Neural cell (in vitro differentiated cells): Measurements from ENCODE around the gene IGFBP2. TPM values are rescaled to one million over a fixed set of nuclear protein-coding genes. Genes with fewer than 3 reads are reported as not detected.

Source experiments
- H2AFZ ChIP-seq: fragments of 200-600, 300-800 bp; sonication (generic), shearing (Covaris generic); 2 replicates; pipeline ENCODE4 v1.6.0; 2014; ENCODE audit warnings: low read depth, mild to moderate bottlenecking, antibody characterized with exemption, low read length, moderate library complexity
- H3F3A ChIP-seq: fragments of 200-600 bp; shearing (Covaris generic); 2 replicates; pipeline ENCODE4 v1.6.1; 2016; ENCODE audit warnings: mild to moderate bottlenecking, moderate library complexity, mixed read lengths, antibody characterized with exemption, low read length; ENCODE audit not compliant: insufficient read depth, poor library complexity, severe bottlenecking
- H3K27ac ChIP-seq: fragments of 200-600, 300-800 bp; sonication (generic), shearing (Covaris generic); 2 replicates; pipeline ENCODE4 v1.5.1; 2014; ENCODE audit warnings: mild to moderate bottlenecking, low read length, moderate library complexity
- H3K27me3 ChIP-seq: fragments of 300-800, 200-600 bp; sonication (generic), shearing (Covaris generic); 2 replicates; pipeline ENCODE4 v1.6.0; 2014; ENCODE audit warnings: mild to moderate bottlenecking, low read depth, low read length, moderate library complexity; ENCODE audit not compliant: insufficient read depth
- H3K36me3 ChIP-seq: fragments of 300-800, 200-600 bp; sonication (generic), shearing (Covaris generic); 2 replicates; pipeline ENCODE4 v1.5.1; 2014; ENCODE audit warnings: mild to moderate bottlenecking, antibody characterized with exemption, low read length, moderate library complexity; ENCODE audit not compliant: insufficient read depth
- H3K4me2 ChIP-seq: fragments of 300-800, 200-600 bp; sonication (generic), shearing (Covaris generic); 2 replicates; pipeline ENCODE4 v1.6.0; 2014; ENCODE audit warnings: mild to moderate bottlenecking, low read length
- H3K4me3 ChIP-seq: fragments of 300-800, 200-600 bp; sonication (generic), shearing (Covaris generic); 2 replicates; pipeline ENCODE4 v1.5.1; 2014; ENCODE audit warnings: mild to moderate bottlenecking, low read length, moderate library complexity
- H3K79me2 ChIP-seq: fragments of 200-600 bp; shearing (Covaris generic); replicated peaks from 2 replicates; pipeline ENCODE4 v1.6.0; 2014; ENCODE audit warnings: mild to moderate bottlenecking, low read length, moderate library complexity; ENCODE audit not compliant: insufficient read depth
- H3K9ac ChIP-seq: fragments of 300-800, 200-600 bp; sonication (generic), shearing (Covaris generic); 2 replicates; pipeline ENCODE4 v1.6.1; 2016; ENCODE audit warnings: mild to moderate bottlenecking, low read length, mixed read lengths
- H3K9me2 ChIP-seq: fragments of 200-600 bp; shearing (Covaris generic); 2 replicates; pipeline ENCODE4 v1.6.1; 2016; ENCODE audit warnings: mild to moderate bottlenecking, low read length, mixed read lengths; ENCODE audit not compliant: insufficient read depth
- H3K9me3 ChIP-seq: fragments of 200-600, 300-800 bp; sonication (generic), shearing (Covaris generic); 2 replicates; pipeline ENCODE4 v1.6.1; 2016; ENCODE audit warnings: mild to moderate bottlenecking, mixed run types, low read length, moderate library complexity, mixed read lengths
- H4K20me1 ChIP-seq: fragments of 200-600 bp; shearing (Covaris generic); 2 replicates; pipeline ENCODE4 v1.6.1; 2016; ENCODE audit warnings: mild to moderate bottlenecking, mixed run types; ENCODE audit not compliant: insufficient read depth
- CTCF ChIP-seq: fragments of 450-650 bp; IDR thresholded peaks from 2 replicates; pipeline ENCODE4 v1.5.1; 2014; ENCODE audit warnings: antibody characterized with exemption, mild to moderate bottlenecking, moderate library complexity; ENCODE audit not compliant: poor library complexity, severe bottlenecking
- EP300 ChIP-seq: fragments of 450-650 bp; conservative IDR thresholded peaks from 2 replicates; pipeline ENCODE4 v1.6.1; 2014; ENCODE audit warnings: antibody characterized with exemption, mild to moderate bottlenecking, moderate library complexity; ENCODE audit not compliant: poor library complexity, severe bottlenecking
- EZH2 ChIP-seq: fragments of 200-600, 300-800 bp; shearing (Covaris generic), sonication (generic); IDR thresholded peaks from 2 replicates; pipeline ENCODE4 v1.6.1; 2014; ENCODE audit warnings: antibody characterized with exemption, low read length, borderline replicate concordance, mild to moderate bottlenecking; ENCODE audit not compliant: insufficient read depth, poor library complexity, severe bottlenecking
- MXI1 ChIP-seq: fragments of 450-650 bp; conservative IDR thresholded peaks from 2 replicates; pipeline ENCODE4 v1.6.1; 2014; ENCODE audit warnings: antibody characterized with exemption, mild to moderate bottlenecking; ENCODE audit not compliant: poor library complexity, severe bottlenecking
- POLR2AphosphoS5 ChIP-seq: IDR thresholded peaks from 2 replicates; pipeline ENCODE4 v1.6.1; 2012
- RAD21 ChIP-seq: fragments of 450-650 bp; conservative IDR thresholded peaks from 2 replicates; pipeline ENCODE4 v1.6.1; 2014; ENCODE audit warnings: antibody characterized with exemption, mild to moderate bottlenecking, moderate library complexity
- SMC3 ChIP-seq: fragments of 450-650 bp; conservative IDR thresholded peaks from 2 replicates; pipeline ENCODE4 v1.6.1; 2014; ENCODE audit warnings: antibody characterized with exemption, mild to moderate bottlenecking, moderate library complexity; ENCODE audit not compliant: poor library complexity
- TAF1 ChIP-seq: IDR thresholded peaks from 2 replicates; pipeline ENCODE4 v1.6.1; 2012; ENCODE audit warnings: low read depth
- polyA plus RNA-seq: library from polyadenylated mRNA; depleted of rRNA; stranded (reverse); fragments of >200 nt; gene quantifications from 2 replicates; pipeline ENCODE4 v1.2.3, GENCODE V29; 2014
- TF ChIP-seq, protein P1 (sequence below): IDR thresholded peaks from 2 replicates; pipeline ENCODE4 v1.6.1; 2012; ENCODE audit warnings: borderline replicate concordance

Gene IGFBP2
- polyA plus RNA-seq, 1 donor from 2014 or later = 150 TPM

- no peak overlapping the region for H3K4me2 ChIP-seq
Observed at GRCh38 chr2:216603884-216604245, 29.4 kb upstream of the IGFBP2 start.

GRCh38 chr2:216604458-216604857 is 28.8 kb upstream of the IGFBP2 start:
- H3K9me2 ChIP-seq = no peaks in the 10 kb centered on the region
- H4K20me1 ChIP-seq = no peaks in the 10 kb centered on the region
- H3K4me3 ChIP-seq = no peak overlapping the region
- no peaks in the 10 kb centered on the region for H3K9me3 ChIP-seq
- TF ChIP-seq EP300 (no peak), TAF1 (no peak), EZH2 (no peak), RAD21 (no peak), SMC3 (no peak), POLR2AphosphoS5 (no peak), MXI1 (no peak), CTCF (no peak)
- TF ChIP-seq, protein P1, sequence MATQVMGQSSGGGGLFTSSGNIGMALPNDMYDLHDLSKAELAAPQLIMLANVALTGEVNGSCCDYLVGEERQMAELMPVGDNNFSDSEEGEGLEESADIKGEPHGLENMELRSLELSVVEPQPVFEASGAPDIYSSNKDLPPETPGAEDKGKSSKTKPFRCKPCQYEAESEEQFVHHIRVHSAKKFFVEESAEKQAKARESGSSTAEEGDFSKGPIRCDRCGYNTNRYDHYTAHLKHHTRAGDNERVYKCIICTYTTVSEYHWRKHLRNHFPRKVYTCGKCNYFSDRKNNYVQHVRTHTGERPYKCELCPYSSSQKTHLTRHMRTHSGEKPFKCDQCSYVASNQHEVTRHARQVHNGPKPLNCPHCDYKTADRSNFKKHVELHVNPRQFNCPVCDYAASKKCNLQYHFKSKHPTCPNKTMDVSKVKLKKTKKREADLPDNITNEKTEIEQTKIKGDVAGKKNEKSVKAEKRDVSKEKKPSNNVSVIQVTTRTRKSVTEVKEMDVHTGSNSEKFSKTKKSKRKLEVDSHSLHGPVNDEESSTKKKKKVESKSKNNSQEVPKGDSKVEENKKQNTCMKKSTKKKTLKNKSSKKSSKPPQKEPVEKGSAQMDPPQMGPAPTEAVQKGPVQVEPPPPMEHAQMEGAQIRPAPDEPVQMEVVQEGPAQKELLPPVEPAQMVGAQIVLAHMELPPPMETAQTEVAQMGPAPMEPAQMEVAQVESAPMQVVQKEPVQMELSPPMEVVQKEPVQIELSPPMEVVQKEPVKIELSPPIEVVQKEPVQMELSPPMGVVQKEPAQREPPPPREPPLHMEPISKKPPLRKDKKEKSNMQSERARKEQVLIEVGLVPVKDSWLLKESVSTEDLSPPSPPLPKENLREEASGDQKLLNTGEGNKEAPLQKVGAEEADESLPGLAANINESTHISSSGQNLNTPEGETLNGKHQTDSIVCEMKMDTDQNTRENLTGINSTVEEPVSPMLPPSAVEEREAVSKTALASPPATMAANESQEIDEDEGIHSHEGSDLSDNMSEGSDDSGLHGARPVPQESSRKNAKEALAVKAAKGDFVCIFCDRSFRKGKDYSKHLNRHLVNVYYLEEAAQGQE = no peak
- no peaks in the 10 kb centered on the region for H3F3A ChIP-seq
- no peak overlapping the region for H3K9ac ChIP-seq
- H3K4me2 ChIP-seq = no peak overlapping the region
- no peak overlapping the region for H3K27ac ChIP-seq
- H3K36me3 ChIP-seq = no peaks in the 10 kb centered on the region
- no peaks in the 10 kb centered on the region for H3K79me2 ChIP-seq
- no peak overlapping the region for H2AFZ ChIP-seq
- no peaks in the 10 kb centered on the region for H3K27me3 ChIP-seq

More at GRCh38 chr2:216603884-216604245, 29.4 kb upstream of the IGFBP2 start:
- H2AFZ ChIP-seq = no peak overlapping the region
- no peak overlapping the region for H3K9ac ChIP-seq
- TF ChIP-seq MXI1 = no peak
- TF ChIP-seq, protein P1 = no peak
- no peak for TF ChIP-seq SMC3
- no peak for TF ChIP-seq EZH2
- no peak for TF ChIP-seq EP300
- TF ChIP-seq CTCF = no peak
- no peak for TF ChIP-seq TAF1
- TF ChIP-seq POLR2AphosphoS5 = no peak
- no peak for TF ChIP-seq RAD21
- no peaks in the 10 kb centered on the region for H4K20me1 ChIP-seq
- H3K27me3 ChIP-seq = no peaks in the 10 kb centered on the region
- no peaks in the 10 kb centered on the region for H3F3A ChIP-seq
- H3K27ac ChIP-seq = no peak overlapping the region
- no peaks in the 10 kb centered on the region for H3K9me3 ChIP-seq
- H3K4me3 ChIP-seq = no peak overlapping the region
- no peaks in the 10 kb centered on the region for H3K9me2 ChIP-seq
- H3K36me3 ChIP-seq = no peaks in the 10 kb centered on the region
- no peaks in the 10 kb centered on the region for H3K79me2 ChIP-seq
